Loucy (cell line): ENCODE measurements around the gene STXBP6.
A peak's percentile ranks its signal among the peaks of the same experiment; 100 is the strongest.

Source experiments
- H2AFZ ChIP-seq: fragments of 200-600 bp; sonication (generic); 2 replicates; pipeline ENCODE4 v1.6.0; 2016; ENCODE audit warnings: antibody characterized with exemption, mild to moderate bottlenecking, low read length, moderate library complexity
- H3F3A ChIP-seq: fragments of 200-600 bp; 2 replicates; pipeline ENCODE4 v1.6.0; 2016; ENCODE audit warnings: antibody characterized with exemption, low read depth, mild to moderate bottlenecking
- H3K27me3 ChIP-seq: fragments of 200-600 bp; sonication (generic); 2 replicates; pipeline ENCODE4 v1.6.1; 2014; ENCODE audit warnings: low read length, mild to moderate bottlenecking; ENCODE audit not compliant: insufficient read depth, poor library complexity, severe bottlenecking
- H3K36me3 ChIP-seq: fragments of 200-600 bp; sonication (generic); 2 replicates; pipeline ENCODE4 v1.6.1; 2016; ENCODE audit warnings: low read length; ENCODE audit not compliant: insufficient read depth
- H3K4me1 ChIP-seq: fragments of 200-600 bp; sonication (generic); 2 replicates; pipeline ENCODE4 v1.5.1; 2014; ENCODE audit warnings: low read length, mild to moderate bottlenecking; ENCODE audit not compliant: insufficient read depth, poor library complexity, severe bottlenecking
- H3K4me2 ChIP-seq: fragments of 200-600 bp; sonication (generic); 2 replicates; pipeline ENCODE4 v1.6.0; 2014; ENCODE audit warnings: antibody characterized with exemption, low read length, low read depth, mild to moderate bottlenecking; ENCODE audit not compliant: poor library complexity, severe bottlenecking
- H3K4me3 ChIP-seq: fragments of 200-600 bp; sonication (generic); 2 replicates; pipeline ENCODE4 v1.5.1; 2014; ENCODE audit warnings: low read length, mild to moderate bottlenecking, mixed read lengths; ENCODE audit not compliant: poor library complexity, severe bottlenecking
- H3K79me2 ChIP-seq: fragments of 200-600 bp; sonication (generic); 2 replicates; pipeline ENCODE4 v1.6.1; 2014; ENCODE audit warnings: low read length; ENCODE audit not compliant: insufficient read depth
- H3K9ac ChIP-seq: fragments of 200-600 bp; sonication (generic); 2 replicates; pipeline ENCODE4 v1.6.0; 2014; ENCODE audit warnings: mild to moderate bottlenecking, low read depth, low read length, moderate library complexity; ENCODE audit not compliant: poor library complexity, severe bottlenecking
- H3K9me2 ChIP-seq: fragments of 200-600 bp; sonication (generic); replicated peaks from 2 replicates; pipeline ENCODE4 v1.6.1; 2016; ENCODE audit warnings: low read depth, low read length, mixed read lengths
- H3K9me3 ChIP-seq: fragments of 200-600 bp; sonication (generic); 2 replicates; pipeline ENCODE4 v1.6.1; 2014; ENCODE audit warnings: mild to moderate bottlenecking, antibody characterized with exemption, low read length, low read depth; ENCODE audit not compliant: insufficient read depth
- H4K20me1 ChIP-seq: fragments of 200-600 bp; sonication (generic); 2 replicates; pipeline ENCODE4 v1.6.0; 2014; ENCODE audit warnings: antibody characterized with exemption, low read length, mild to moderate bottlenecking; ENCODE audit not compliant: insufficient read depth, poor library complexity, severe bottlenecking
- CTCF ChIP-seq: fragments of 200-600 bp; sonication (generic); conservative IDR thresholded peaks from 2 replicates; pipeline ENCODE4 v1.5.1; 2014; ENCODE audit warnings: mild to moderate bottlenecking, antibody characterized with exemption, low read length
- EZH2phosphoT487 ChIP-seq: fragments of 200-600 bp; IDR thresholded peaks from 2 replicates; pipeline ENCODE4 v1.6.1; 2018; ENCODE audit warnings: antibody characterized with exemption, mild to moderate bottlenecking, moderate library complexity, borderline replicate concordance

The STXBP6 gene

GRCh38 chr14:25038044-25038668 lies 11.8 kb downstream of the STXBP6 start:
- Histone ChIP-seq H3K4me2 (no peak overlapping the region), H3K4me1 (peaks cover 3% of the 10 kb centered on the region), H3K27me3 (no peaks in the 10 kb centered on the region), H3F3A (no peaks in the 10 kb centered on the region), H3K4me3 (no peak overlapping the region), H3K79me2 (no peaks in the 10 kb centered on the region), H3K9me3 (no peaks in the 10 kb centered on the region), H2AFZ (no peak overlapping the region), H3K9ac (no peak overlapping the region), H3K36me3 (no peaks in the 10 kb centered on the region), H4K20me1 (no peaks in the 10 kb centered on the region), H3K9me2 (no peaks in the 10 kb centered on the region)
- no peak for TF ChIP-seq CTCF
- no peak for TF ChIP-seq EZH2phosphoT487

GRCh38 chr14:25037032-25037431 lies 12.9 kb downstream of the STXBP6 start:
- H3K9me2 ChIP-seq, result no peaks in the 10 kb centered on the region
- H3F3A ChIP-seq, result no peaks in the 10 kb centered on the region
- H2AFZ ChIP-seq, result peak overlapping the region; percentile 71
- peaks cover 3% of the 10 kb centered on the region for H3K4me1 ChIP-seq
- H3K9ac ChIP-seq, result no peak overlapping the region
- no peaks in the 10 kb centered on the region for H3K9me3 ChIP-seq
- no peaks in the 10 kb centered on the region for H4K20me1 ChIP-seq
- H3K4me3 ChIP-seq, result no peak overlapping the region
- H3K27me3 ChIP-seq, result no peaks in the 10 kb centered on the region
- H3K36me3 ChIP-seq, result no peaks in the 10 kb centered on the region
- no peak for TF ChIP-seq CTCF
- TF ChIP-seq EZH2phosphoT487, result no peak
- H3K79me2 ChIP-seq, result no peaks in the 10 kb centered on the region
- H3K4me2 ChIP-seq, result no peak overlapping the region

- Histone ChIP-seq H2AFZ (no peak overlapping the region), H3K9ac (no peak overlapping the region), H3K27me3 (no peaks in the 10 kb centered on the region), H3K9me3 (no peaks in the 10 kb centered on the region), H3K4me3 (no peak overlapping the region), H3K79me2 (no peaks in the 10 kb centered on the region), H4K20me1 (no peaks in the 10 kb centered on the region), H3K36me3 (no peaks in the 10 kb centered on the region), H3K9me2 (no peaks in the 10 kb centered on the region), H3K4me2 (no peak overlapping the region), H3F3A (no peaks in the 10 kb centered on the region), H3K4me1 (peaks cover 3% of the 10 kb centered on the region)
- no peak for TF ChIP-seq CTCF
- no peak for TF ChIP-seq EZH2phosphoT487
These were observed 14.9 kb downstream of the STXBP6 start for GRCh38 chr14:25034803-25035681.
